IPS-15b (cell line): ENCODE measurements around the gene XRCC5.

Source experiments
- H3K27me3 ChIP-seq: one replicate; pipeline ENCODE4 v1.6.1; 2013; ENCODE audit warnings: low read length; ENCODE audit not compliant: control insufficient read depth, insufficient read depth
- H3K36me3 ChIP-seq: one replicate; pipeline ENCODE4 v1.6.1; 2013; ENCODE audit warnings: low read length; ENCODE audit not compliant: control insufficient read depth, insufficient read depth
- H3K4me1 ChIP-seq: one replicate; pipeline ENCODE4 v1.6.1; 2013; ENCODE audit warnings: mild to moderate bottlenecking, low read length; ENCODE audit not compliant: control insufficient read depth, insufficient read depth
- H3K4me3 ChIP-seq: one replicate; pipeline ENCODE4 v1.5.1; 2013; ENCODE audit warnings: low read depth, low read length
- H3K9ac ChIP-seq: one replicate; pipeline ENCODE4 v1.6.1; 2013; ENCODE audit warnings: low read depth, mild to moderate bottlenecking, low read length
- H3K9me3 ChIP-seq: one replicate; pipeline ENCODE4 v1.6.1; 2013; ENCODE audit warnings: mild to moderate bottlenecking, low read length; ENCODE audit not compliant: control insufficient read depth, insufficient read depth

The XRCC5 gene

DNA sequence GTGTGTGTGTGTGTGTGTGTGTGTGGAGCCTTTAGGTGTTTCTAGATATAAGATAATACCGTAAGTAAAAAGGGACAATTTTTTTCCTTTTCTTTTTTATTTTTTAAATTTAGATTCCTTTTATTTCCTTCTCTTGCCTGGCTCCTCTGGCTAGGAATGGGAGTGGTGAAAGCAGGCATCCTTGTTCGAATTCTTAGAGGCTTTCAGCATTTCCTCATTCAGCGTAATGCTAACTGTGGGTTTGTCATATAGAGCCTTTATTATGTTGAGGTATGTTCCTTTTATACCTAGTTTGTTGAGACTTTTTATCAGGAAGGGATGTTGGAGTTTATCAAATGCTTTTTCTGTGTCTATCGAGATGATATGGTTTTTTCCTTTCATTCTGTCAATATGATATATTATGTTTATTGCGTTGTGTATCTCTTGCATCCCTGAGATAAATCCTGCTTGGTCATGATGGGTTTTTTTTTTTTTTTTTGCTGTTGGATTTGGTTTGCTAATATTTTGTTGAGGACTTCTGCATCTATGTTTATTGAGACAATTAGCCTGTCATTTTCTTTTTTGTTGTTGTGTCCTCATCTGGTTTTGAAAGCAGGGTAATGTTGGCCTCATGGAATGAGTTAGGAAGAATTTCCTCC lies 120.2 kb downstream of the XRCC5 start:
- Histone ChIP-seq H3K4me1 (no peaks in the 10 kb centered on the region), H3K9ac (no peak overlapping the region), H3K4me3 (no peak overlapping the region), H3K36me3 (no peaks in the 10 kb centered on the region), H3K9me3 (no peaks in the 10 kb centered on the region), H3K27me3 (no peaks in the 10 kb centered on the region)

GRCh38 chr2:216231867-216232266 lies 122.7 kb downstream of the XRCC5 start:
- no peak overlapping the region for H3K9ac ChIP-seq
- H3K4me3 ChIP-seq = no peak overlapping the region
- no peaks in the 10 kb centered on the region for H3K27me3 ChIP-seq
- H3K4me1 ChIP-seq = no peaks in the 10 kb centered on the region
- H3K9me3 ChIP-seq = no peaks in the 10 kb centered on the region
- no peaks in the 10 kb centered on the region for H3K36me3 ChIP-seq

DNA sequence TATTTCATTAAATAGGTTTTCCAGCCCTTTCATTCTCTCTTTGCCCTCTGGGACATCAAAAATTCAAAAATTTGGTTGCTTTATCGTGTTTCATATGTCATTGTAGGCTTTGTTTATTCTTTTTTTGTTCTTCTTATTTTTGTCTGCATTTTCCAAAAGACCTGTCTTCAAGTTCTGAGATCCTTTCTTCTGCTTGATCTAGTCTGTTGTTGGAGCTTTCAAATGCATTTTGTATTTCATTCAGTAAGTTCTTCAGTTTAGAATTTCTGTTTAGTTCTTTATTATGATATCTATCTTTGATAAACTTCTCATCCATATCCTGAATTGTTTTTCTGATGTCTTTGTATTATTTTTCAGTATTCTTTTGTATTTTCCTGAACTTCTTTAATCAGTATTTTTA lies 123.6 kb downstream of the XRCC5 start:
- H3K9ac ChIP-seq = no peak overlapping the region
- H3K27me3 ChIP-seq = no peaks in the 10 kb centered on the region
- H3K9me3 ChIP-seq = no peaks in the 10 kb centered on the region
- no peaks in the 10 kb centered on the region for H3K4me1 ChIP-seq
- no peaks in the 10 kb centered on the region for H3K36me3 ChIP-seq
- H3K4me3 ChIP-seq = no peak overlapping the region

DNA sequence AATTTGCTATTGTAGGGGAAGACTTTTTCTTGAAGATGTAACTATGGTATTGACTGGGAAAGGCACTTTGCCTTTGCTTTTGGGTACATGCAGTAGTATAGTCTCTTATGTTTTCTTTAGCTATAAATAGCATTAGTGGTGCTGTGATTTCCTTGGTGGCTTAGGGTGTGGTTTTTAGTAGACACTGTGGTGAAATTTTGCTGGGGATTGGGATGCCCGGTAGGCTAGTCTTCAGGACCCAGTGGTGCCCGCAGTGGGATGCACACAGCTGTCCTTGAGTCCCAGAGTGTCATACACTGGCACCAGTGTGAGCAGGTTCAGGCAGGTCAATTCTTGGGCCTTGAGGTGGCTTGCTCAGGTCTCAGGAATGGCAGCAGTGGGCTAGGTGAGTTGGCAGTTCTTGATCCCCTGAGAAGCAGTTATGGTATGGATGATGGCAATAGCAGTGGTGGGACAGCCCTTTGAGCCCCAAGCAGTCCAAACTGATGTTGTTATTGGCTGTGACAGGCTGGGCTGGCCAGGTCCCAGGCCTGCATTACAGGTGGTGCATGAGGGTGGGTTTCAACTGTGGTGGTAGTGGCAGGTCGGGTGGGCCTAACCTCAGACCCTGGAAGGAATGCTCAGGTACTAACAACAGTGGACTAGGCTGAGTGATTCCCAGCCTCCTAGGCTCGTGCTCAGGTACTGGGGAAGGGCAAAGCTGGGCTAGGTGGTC lies 124.3 kb downstream of the XRCC5 start:
- Histone ChIP-seq H3K9me3 (no peaks in the 10 kb centered on the region), H3K4me3 (no peak overlapping the region)

DNA sequence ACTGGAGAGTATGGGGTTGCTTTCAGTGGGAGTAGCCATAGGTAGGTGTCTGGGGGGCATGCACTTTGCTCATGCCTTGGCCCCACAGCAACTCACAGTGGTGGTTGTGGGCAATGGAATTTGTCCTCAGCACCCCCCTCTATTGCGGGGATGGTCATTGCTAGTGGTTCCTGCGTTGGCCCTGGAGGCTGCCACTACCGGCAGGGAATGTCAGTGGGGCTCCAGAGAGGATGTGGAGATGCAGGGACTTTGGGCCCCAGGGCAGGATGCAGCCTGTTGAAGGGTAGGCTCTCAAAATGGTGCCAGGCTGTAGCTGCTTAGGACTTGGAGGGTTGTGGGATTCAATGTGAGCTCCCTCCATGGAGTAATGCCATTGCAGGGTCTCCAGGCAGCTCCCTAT lies 125.0 kb downstream of the XRCC5 start:
- Histone ChIP-seq H3K36me3 (no peaks in the 10 kb centered on the region), H3K9ac (no peak overlapping the region), H3K9me3 (no peaks in the 10 kb centered on the region), H3K4me1 (no peaks in the 10 kb centered on the region), H3K4me3 (no peak overlapping the region), H3K27me3 (no peaks in the 10 kb centered on the region)

More for the DNA sequence above, 124.3 kb downstream of the XRCC5 start:
- H3K36me3 ChIP-seq = no peaks in the 10 kb centered on the region
- no peaks in the 10 kb centered on the region for H3K27me3 ChIP-seq
- no peak overlapping the region for H3K9ac ChIP-seq
- H3K4me1 ChIP-seq = no peaks in the 10 kb centered on the region

GRCh38 chr2:216235462-216235861 lies 126.3 kb downstream of the XRCC5 start:
- H3K9me3 ChIP-seq = no peaks in the 10 kb centered on the region
- H3K36me3 ChIP-seq = no peaks in the 10 kb centered on the region
- no peaks in the 10 kb centered on the region for H3K4me1 ChIP-seq
- H3K27me3 ChIP-seq = no peaks in the 10 kb centered on the region
- no peak overlapping the region for H3K4me3 ChIP-seq
- no peak overlapping the region for H3K9ac ChIP-seq

GRCh38 chr2:216235896-216236295 lies 126.7 kb downstream of the XRCC5 start:
- Histone ChIP-seq H3K4me1 (no peaks in the 10 kb centered on the region), H3K4me3 (no peak overlapping the region), H3K27me3 (no peaks in the 10 kb centered on the region), H3K36me3 (no peaks in the 10 kb centered on the region), H3K9me3 (no peaks in the 10 kb centered on the region), H3K9ac (no peak overlapping the region)

GRCh38 chr2:216236486-216236885 lies 127.3 kb downstream of the XRCC5 start:
- Histone ChIP-seq H3K27me3 (no peaks in the 10 kb centered on the region), H3K4me1 (no peaks in the 10 kb centered on the region), H3K9me3 (no peaks in the 10 kb centered on the region), H3K9ac (no peak overlapping the region), H3K36me3 (no peaks in the 10 kb centered on the region), H3K4me3 (no peak overlapping the region)

- Histone ChIP-seq H3K4me1 (no peaks in the 10 kb centered on the region), H3K9me3 (no peaks in the 10 kb centered on the region), H3K36me3 (no peaks in the 10 kb centered on the region), H3K27me3 (no peaks in the 10 kb centered on the region), H3K4me3 (no peak overlapping the region), H3K9ac (no peak overlapping the region)
These were observed 133.2 kb downstream of the XRCC5 start for GRCh38 chr2:216242365-216242764.

DNA sequence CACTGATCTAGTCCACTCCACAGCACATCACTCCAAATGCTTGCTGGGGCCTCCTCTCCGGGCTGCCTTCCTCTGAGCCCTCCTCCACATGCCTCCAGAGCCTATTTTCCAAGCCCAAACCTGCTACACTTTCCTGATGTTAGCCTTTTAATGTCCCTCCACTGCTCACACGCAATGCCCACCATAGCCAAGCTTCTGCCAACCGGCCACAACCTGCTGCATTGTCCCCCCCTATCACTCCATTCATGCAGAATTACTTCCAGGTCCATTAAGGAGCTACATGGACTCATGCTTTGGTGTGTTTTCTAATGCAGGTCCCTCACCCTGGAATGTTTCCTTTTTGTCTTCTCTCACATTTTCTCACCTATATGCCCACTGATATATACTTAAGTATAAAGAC lies 133.9 kb downstream of the XRCC5 start:
- no peaks in the 10 kb centered on the region for H3K27me3 ChIP-seq
- no peaks in the 10 kb centered on the region for H3K4me1 ChIP-seq
- H3K36me3 ChIP-seq = no peaks in the 10 kb centered on the region
- H3K9ac ChIP-seq = no peak overlapping the region
- H3K9me3 ChIP-seq = no peaks in the 10 kb centered on the region
- no peak overlapping the region for H3K4me3 ChIP-seq

- Histone ChIP-seq H3K4me1 (no peaks in the 10 kb centered on the region), H3K9me3 (no peaks in the 10 kb centered on the region), H3K27me3 (no peaks in the 10 kb centered on the region), H3K9ac (no peak overlapping the region), H3K4me3 (no peak overlapping the region), H3K36me3 (no peaks in the 10 kb centered on the region)
These were observed 136.3 kb downstream of the XRCC5 start for GRCh38 chr2:216245391-216245975.

DNA sequence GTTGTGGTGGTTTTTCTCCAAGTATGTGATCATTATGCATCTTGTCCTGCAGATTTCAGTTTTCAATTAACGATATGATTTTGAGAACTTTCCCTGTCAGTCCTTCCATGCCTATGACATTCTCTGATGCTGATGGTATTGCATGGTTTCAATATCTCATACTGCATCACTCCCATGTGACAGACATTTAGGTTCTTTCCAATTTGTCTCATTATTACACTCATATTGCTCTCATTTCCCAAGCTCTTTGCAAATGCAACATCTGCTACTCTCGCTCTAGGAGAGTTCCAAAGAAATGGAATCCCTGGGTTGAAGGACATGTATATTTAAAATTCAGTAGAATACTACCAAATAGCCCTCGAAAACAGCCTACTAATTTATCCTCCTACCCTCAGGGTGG lies 137.6 kb downstream of the XRCC5 start:
- no peaks in the 10 kb centered on the region for H3K27me3 ChIP-seq
- H3K9ac ChIP-seq = no peak overlapping the region
- no peaks in the 10 kb centered on the region for H3K4me1 ChIP-seq
- H3K9me3 ChIP-seq = no peaks in the 10 kb centered on the region
- no peaks in the 10 kb centered on the region for H3K36me3 ChIP-seq
- no peak overlapping the region for H3K4me3 ChIP-seq
